DMS114 treated with DMSO at 0.1 percent for 48 hours (cell line): Measurements from ENCODE around the gene ARMC3.
"Not testable (repeated sequence)": the region's sequence is repeated elsewhere in the genome, so short reads cannot be mapped to it uniquely, and the experiment has no call there.

Experiments used
- DNase-seq: peaks from one replicate; lab custom pipeline; 2025; ENCODE audit not compliant: unreplicated experiment; lab: John Stamatoyannopoulos, UW

ARMC3 gene

DNA sequence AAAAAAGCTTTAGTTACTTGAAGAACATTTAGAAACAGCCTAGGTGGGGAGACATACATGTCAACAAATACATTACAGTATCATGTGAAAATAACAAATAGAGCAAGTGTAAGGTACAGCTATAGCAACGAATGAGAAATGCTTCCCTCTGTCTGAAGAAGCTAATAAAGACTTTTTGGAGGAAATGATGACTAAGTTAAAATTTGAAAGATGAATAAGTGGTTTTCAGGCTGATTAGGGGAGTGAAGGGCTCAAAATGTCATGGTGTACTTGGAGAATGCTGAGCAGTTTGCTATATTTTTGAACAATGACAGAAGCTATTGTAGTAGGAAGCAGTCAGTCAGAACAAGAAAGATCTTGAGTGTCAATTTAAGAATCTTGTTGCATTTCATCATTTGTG, 2.8 kb upstream of the ARMC3 start:
- DNase-seq, result no peak

DNA sequence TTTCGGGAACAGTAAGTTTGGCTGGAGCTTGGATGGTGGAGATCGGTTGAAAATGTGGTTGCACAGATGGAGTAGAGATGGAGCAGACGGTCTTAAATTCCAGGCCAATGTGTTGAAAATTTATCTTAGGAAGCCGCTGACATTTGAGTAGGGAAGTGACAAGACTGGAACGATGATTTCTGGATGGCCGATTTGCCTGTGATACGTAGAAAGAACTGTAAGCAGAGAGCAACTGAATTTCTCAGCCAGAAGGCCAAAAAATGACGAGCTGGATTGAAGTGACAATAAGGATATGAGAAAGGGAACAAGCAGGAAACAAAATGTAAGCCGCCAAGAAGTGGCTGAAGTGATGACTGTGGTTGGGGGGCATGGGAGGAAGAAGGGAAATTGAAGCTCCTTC, 687 bp upstream of the ARMC3 start:
- DNase-seq, result no peak

DNA sequence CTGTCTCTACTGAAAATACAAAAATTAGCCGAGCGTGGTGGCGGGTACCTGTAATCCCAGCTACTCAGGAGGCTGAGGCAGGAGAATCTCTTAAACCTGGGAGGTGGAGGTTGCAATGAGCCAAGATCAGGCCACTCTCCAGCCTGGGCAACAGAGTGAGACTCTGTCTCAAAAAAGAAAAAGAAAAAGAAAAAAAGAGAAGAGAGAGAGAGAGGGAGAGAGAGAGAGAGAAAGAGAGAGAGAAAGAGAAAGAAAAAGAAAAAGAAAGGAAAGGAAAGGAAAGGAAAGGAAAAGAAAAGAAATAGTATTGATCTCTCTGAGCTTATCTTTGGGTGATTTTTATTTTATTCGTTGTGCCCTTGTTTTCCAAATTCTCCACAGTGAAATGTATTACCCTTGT, 1.2 kb downstream of the ARMC3 start:
- DNase-seq, result not testable (repeated sequence)

DNA sequence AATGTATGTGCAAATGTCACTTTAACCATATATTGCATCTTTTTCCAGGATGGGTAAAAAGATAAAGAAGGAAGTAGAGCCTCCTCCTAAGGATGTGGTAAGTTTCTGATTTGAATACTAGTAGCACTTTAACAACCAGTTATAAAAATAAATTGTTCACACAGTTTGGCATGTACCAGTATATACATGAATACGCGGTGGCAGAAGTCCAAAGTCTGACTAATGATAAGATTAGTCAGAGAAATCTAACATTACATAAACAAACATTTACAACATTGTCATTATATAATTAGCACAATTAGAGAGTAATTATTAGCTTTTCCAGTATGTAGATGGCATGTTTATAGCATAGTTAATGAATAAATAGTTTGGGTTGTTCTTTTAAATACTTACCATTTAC, 4.1 kb downstream of the ARMC3 start:
- DNase-seq, result no peak

DNA sequence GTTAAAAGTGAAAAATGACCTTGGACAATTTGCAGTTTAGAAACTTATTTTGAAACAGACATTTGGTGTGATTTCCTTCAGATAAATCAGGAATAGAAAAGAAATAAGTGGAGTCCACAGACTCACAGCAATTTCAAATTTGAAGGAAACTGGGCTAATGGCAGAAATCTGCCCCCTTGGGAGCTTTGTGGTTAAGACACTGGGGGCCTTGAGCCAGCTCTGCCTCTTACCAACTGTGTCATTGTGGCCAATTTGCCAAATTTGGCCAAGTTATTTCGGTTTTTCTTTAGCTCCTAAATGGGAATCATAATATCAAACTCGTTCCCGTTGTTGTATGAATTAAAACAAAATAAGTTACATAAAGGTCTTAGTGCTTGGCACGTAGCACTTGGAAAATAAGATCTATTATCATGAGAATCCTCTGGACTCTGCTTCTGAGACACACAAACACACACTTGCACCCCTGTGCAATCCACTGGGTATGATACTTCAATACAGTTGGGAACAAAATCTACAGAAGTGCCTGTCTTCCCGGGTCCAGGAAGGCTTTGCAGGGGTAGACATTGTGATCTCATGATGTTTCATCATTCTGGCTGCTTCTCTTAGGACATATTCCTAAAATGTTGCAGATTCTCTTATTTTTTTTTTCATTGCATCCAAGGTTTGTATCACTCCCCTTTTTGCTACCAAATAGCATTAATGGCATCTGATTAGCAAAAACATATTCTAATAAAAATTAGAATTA, 4.9 kb downstream of the ARMC3 start:
- DNase-seq, result no peak

DNA sequence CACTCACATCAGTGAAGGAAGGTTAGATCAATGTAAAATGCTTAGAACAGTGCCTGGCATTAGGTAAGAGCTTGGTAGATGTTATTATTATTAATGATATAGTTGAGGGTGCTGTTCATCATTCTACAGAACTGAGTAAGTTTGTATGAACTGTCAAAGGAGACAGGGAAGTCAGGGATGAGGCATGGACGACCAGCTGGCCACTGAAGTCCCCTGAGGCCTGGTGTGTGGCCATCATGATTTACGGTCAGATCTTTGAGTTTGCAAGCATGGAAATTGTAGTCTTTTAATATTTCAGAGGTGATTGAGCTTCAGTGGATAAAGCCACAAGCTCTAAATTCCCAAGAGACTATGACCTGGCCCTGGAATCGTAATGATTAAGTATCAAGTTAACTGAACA, 6.9 kb downstream of the ARMC3 start:
- DNase-seq, result no peak

DNA sequence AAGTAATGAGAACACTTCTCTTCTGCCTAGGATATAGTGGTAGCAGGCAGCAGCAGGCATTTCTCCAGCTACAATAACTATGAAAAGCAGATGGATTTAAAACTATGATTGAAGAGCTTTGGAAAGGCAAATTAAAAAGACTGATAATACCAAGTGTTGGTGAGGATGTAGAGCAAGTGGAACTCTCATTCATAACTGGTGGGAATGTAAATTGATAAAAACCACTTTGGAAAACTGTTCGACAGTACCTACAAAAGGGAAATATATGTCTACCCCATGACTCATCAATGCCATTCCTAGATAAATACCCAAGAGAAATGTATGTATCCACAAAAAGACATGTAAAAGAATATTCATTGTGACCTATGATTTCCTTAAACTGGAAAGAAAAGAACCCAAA, 14.6 kb downstream of the ARMC3 start:
- no peak for DNase-seq

DNA sequence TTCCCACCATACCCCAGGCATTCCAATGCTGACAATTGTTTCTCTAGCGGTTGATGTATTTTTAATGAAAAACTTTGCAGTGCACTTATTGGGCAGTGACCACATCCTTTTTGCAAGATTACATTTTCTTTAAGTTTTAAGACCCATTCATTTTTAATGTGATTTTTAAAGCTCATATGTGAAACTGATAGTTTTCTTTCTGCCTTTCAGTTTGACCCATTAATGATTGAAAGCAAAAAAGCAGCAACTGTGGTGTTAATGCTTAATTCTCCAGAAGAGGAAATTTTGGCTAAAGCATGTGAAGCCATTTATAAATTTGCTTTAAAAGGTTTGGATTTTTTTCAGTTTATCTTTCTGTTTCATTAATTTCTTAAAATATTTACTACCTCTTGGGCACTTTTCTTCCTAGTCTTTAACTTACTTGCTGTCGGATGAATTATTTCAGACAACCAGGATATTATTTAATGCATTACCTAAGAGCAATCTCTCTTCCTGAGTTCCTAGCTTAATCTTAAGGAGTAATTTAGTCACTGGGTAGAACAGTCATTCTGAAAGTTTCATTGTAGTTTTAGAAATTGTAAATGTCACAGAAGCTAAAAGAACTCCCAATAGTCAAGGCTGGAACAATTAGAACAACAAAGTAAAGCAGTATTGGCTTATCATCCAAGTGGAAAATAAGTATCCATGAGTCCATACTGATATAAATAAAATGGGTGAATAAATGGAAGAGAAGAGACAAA, 18.3 kb downstream of the ARMC3 start:
- DNase-seq, result no peak

DNA sequence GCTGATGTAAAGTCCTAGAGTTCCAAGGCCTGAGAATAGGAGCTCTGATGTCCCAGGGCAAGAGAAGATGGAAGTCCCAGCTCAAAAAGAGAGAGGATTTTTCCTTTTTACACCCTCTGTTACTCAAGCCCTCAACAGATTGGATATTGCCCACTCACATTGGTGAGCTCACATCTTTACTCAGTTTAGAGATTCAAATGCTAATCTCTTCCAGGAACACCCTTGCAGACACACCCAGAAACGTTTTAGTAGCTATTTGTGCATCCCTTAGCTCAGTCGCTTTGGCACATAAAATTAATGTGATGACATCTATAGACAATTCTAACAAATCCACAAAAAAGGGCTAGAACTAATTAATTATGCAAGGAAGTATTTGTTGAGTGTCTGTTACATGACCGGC, 27.1 kb downstream of the ARMC3 start:
- no peak for DNase-seq

DNA sequence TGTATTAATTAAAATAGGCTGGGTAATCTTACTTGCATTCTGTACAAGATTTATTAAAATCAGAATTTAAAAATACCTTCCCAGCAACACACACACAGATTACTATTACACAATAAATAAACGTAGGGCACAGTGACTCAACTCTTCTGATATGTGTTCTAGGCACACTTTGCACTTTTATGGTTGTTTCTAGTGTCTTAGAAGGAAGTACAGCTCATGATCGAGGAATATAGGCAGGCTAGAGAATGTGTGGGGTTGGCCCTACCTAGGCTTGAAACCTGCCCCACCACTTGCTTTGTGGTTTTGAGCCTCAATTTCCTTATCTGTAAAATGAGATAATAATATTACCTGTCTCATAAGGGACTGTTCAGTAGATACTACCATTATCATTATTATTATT, 30.5 kb downstream of the ARMC3 start:
- no peak for DNase-seq

DNA sequence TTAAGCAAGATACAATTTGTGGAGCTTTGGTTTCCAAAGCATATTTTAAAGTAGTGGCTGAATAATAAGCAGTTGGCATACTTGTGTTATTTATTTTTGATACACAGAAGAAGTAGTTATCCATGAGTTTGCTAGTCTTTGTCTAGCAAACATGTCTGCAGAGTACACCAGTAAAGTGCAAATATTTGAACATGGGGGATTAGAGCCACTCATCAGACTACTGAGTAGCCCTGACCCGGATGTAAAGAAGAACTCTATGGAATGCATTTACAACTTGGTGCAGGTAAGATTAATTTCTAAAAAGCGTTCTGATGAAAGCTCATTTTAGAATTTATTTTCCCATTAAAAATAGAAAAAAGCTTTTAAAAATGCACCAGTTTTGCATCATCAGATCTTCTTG, 31.4 kb downstream of the ARMC3 start:
- DNase-seq, result no peak

DNA sequence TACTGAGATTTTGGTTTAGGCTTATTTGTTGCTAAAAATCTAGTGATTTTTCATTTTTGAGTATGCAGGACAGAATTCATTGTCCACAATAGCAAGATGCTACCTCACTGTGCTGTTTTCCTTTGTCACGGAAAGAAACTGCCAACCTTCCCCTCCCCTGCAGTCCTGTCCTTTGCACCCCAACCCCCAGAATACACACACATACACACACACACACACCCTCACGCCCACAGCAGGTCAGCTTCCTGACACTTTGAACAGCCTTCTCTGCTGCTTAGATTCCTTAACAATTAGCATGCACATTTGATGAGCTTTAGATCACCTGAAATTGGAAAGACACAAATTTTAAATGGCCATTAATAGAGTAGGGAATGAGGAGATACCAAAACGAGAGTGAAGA, 32.1 kb downstream of the ARMC3 start:
- DNase-seq, result no peak

DNA sequence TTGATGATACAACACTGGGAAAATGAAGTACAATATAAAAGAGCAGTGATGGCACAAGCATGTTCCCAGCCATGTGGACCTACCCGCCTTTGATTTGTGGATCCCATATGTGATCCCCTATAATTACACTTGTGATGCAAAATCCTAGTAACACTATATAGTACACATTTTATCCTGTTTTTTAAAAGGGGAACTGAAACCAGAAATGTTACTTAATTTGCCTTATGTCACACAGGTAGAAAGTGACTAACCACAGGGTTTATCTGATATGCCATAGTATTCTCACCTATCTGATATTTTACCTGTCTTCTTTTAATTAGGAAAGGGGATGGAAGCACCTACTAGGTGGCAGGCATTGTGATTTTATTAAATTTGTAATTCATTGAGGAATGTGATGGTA, 35.0 kb downstream of the ARMC3 start:
- DNase-seq, result no peak

DNA sequence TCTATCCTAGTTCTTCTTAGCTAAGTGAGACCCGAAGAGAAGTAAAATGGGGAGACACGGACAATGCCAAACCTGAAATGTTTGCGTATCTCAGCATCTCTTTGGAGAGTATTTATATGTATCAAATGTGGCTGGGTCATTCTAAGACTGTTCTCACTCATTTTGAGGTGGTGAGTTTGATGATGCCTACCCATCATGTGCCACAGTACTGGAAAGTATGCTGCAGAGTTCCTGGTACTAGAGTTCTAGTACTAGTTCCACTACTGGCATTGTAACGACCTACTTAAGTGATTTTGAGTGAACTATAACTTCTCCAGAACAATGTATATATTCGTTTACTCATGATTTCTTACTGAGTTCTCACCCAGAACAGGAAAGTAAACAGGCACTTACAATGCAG, 41.9 kb downstream of the ARMC3 start:
- DNase-seq, result no peak

DNA sequence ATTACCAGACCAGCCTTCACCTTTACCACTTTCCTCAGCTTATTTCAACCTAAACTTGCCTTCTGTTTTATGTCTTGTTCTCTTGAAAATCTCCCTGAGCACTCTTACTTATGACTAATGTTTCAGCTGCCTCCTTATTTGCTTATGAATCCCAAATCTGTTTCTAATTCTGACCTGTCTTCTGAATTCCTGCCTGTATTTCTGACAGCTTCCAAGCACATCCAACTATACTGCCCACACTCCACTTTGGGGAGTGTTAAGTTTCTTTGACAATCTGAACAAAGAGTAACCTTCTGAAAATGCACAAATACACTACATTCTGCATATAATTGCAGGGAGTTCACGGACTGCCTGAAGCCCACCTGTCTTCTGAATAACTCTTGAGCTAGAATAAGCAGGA, 48.7 kb downstream of the ARMC3 start:
- DNase-seq, result no peak

DNA sequence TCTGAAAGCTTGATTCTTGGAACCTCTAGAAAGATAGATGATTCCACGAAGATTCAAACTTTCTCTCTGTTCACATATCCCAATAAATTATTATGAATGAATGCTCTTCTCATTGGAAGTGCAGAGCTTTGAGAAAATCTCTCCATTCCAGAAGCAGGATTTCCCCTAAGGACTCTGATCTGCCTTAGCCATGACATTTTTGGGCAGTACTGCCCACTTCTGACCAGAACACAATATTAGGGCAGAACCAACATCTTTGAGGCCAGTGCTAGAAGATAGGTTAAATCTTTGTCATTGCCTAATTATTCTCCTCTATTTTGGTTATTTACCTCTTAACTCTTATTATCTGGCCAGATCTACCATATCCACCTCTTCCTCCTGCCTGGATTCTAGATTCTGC, 49.9 kb downstream of the ARMC3 start:
- no peak for DNase-seq

DNA sequence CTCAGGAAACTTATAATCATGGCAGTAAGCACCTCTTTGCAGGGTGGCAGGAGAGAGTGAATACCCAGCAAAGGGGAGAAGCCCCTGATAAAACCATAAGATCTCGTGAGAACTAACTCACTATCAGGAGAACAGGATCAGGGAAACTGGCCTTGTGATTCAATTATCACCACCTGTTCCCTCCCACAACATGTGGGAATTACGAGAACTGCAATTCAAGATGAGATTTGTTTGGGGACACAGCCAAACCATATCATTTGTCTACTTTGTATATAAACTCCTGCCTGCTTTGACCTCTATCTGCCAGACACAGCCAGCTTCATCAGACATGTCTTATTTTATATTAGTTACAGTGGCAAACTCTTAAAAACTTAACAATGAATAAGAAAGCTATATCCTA, 50.4 kb downstream of the ARMC3 start:
- DNase-seq, result no peak

DNA sequence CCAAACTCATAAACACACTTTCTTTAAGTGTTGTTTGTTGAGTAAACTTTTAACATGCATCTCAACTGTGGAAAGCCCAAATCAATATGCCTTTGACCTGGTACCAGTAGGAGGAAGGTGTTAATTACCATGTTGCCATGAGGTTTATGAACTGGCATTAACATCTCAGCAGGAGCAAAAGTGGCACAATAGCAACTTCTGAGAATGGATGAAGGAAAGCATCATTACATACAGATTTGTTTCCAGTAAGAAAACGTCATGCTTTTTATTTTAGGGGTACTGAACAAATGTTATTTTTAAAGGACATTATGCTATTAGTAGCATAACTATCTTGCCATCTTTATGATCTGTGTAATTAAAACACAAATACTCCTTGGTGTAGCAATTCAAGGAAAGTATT, 51.1 kb downstream of the ARMC3 start:
- DNase-seq, result no peak

DNA sequence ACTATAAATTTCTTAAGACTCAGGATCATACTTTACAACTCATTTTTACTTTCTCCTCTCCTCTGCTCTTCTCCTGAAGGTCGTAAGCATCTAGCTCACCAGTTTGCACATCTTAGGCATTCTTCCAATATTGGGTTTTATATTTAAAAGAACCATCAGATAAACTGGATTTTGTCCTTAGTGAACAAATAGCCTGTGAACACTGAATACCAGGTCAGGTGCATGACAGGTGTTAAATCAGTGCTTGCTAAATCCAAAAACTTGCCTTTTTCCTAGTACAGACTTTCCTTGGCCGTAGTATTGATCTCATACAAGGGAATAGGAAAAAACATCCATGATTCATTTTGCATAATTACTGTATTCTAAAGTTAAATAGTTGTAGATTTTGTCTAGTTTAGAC, 53.0 kb downstream of the ARMC3 start:
- no peak for DNase-seq

DNA sequence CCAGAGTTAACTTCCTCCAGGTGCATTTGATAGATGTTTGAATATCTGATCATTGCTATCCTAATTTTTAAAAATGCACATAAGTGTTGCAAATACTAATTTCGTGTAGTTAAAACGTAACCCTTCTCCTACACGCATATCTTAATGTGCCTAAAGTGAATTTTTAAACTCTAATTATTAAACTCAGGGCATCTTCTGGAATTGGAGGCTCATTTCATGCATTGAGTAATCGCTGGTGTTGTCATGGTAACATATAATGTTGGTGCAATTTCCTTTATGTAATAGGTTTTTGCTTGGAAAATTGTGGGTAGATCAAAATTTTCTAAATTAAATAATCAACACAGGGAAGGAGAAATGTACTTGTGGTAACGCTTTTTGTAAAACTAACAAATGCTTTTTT, 56.2 kb downstream of the ARMC3 start:
- DNase-seq, result no peak

DNA sequence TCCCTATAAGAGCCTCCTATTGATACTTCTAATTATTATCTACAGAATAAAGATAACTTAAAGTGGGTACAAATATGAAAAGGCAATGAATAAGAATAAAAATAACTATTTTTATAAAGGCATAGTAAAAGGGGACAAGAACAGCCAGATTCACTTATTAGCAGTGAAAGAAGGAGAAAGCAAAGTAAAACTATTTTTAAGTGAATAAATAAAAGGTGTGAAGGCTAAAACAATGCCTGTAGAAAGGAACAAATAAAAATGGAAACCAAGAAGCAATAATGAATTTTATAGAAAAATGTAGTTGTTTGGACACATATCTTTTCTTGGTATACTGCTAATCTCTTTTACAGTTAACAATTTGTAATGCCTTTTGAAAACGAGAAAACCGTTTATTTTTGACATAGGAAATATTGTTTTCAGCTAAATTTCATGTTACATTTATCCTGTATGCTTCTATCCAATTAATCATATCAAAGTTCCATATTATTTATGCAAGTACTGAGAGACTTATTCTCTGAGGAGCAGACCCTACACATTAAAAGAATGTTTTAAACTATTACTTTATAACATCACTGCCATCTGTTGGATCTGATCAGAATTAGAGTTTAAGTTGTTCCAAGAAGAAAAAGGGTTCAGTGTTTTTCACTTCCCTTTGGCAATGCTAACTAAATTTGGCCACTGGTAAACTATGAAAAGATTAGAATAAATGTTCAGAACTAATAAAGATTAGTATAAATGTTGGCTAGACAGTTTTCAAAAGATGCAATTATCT, 59.1 kb downstream of the ARMC3 start:
- DNase-seq, result peak; percentile 71
